HG03439 (cell line): ENCODE data around the gene NOL11.
"Not testable (repeated sequence)": the region's sequence is repeated elsewhere in the genome, so short reads cannot be mapped to it uniquely, and the experiment has no call there.

Source experiments
- ATAC-seq: cut with Tn5 transposase; IDR thresholded peaks from one replicate; pipeline ENCODE4 v1.9.1; 2021; ENCODE audit warnings: mild to moderate bottlenecking, moderate library complexity; ENCODE audit not compliant: unreplicated experiment

The NOL11 gene

DNA sequence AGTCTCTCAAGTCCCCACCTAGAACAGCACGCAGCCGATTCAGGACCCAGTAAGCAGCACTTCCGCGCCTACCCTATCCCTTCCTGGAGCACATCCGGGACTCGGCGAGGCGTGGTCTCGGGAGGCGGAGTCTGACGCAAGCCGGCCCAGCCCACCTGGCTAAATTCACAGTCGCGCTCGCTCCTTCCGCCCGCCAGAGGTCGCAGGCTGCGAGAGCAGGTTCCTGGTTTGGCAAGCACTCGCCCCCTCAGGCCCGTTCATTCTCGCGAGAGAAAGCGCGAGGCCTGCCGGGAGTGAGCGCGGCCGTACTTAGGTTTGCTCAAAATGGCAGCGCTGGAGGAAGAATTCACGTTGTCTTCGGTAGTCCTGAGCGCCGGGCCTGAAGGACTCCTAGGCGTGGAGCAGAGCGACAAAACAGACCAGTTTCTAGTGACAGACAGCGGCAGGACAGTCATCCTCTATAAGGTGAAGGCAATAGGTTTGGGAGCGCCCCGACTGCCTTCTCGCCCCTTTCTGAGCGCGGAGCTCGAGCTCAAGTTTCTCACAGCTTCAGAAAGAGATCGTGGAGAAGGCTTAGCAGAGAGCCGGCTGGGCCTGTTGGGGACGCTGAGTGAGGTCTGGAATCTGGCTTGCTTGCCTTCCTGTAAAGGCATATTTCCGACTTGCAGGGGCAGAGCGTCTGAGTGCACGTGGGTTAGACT is at the start of gene NOL11:
Gene NOL11 (plus strand): TSS at position 313 of the 701 bp plus-strand sequence. CDS start 12 bp downstream, at position 325.
- peak; percentile 96 for ATAC-seq

DNA sequence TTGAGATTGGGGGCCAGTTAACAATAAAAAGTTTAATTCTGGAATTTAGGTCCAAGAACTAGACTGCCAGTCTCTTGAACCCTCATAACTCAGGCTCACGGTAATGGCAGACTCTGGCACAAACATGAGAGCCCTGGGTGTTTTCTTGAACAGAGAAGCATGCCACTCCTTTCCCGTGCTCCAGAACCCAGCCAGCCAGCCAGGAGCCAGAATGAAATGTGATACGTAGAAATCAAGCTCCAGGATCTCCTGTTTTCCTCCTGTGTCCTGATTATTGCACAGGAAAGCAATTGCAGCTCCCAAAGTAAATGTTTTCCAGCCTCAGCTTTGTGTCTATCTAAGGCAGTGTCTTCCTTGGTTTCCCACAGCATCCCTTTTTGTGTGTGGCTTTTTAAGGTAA is 46.2 kb upstream of the NOL11 start:
- ATAC-seq, result no peak

GRCh38 chr17:67672592-67673335 is 45.0 kb upstream of the NOL11 start:
- no peak for ATAC-seq

DNA sequence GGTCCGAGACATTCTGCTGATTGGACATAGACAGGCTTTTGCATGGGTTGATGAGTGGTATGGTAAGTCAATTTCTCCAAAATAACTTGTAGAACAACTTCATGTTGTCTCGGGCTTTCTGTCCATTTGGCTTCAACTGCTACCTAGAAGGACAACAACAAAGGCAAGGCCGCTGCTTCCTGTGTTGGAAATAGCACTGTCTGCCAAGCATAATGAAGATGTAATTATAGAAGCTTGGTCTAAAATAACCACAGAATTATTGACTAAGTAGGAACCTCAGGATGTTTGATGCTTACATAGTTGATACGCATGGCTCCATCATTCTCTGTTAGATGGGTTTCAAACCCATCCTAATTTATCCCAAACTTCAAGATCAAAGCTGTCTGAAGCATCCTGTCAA is 42.3 kb upstream of the NOL11 start:
- no peak for ATAC-seq

DNA sequence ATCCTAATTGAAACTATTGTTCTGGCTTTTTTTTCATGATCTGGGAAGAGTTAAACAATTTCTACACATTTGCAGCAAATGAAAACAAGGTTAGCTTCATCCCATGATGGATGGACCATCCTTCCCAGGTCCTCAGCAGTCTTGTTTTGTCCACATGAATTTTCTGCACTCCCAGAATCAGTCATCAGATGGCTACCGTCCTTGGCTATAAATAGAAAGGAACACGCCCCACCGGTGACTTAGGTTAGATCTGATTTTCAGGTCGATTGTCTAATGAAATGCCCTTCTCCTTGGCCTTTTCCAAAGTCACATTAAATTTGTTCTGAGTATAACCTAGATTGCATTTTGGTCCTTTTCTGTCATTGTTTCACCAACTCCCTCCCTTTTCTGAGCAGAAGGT is 41.4 kb upstream of the NOL11 start:
- ATAC-seq, result no peak

DNA sequence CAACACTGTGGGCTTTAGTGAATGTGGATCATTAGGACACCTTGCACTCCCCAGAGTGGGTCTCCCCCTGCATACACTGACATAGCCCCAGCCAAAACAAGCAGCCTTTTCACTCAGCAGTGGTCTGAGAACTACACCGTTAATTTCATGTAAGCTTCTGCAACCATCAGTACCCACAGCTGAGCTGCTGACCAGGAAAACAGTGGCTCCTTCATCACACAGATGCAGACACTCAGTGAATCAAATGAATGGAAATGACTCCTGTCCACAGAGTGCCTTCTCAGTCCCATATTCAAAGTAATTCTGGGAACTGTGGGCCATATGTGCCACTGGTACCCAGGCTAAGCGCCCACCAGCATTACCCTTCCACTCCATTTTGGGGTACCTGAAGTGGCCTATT is 39.3 kb upstream of the NOL11 start:
- no peak for ATAC-seq

GRCh38 chr17:67679225-67679624 is 38.5 kb upstream of the NOL11 start:
- no peak for ATAC-seq

- no peak for ATAC-seq
Observed at GRCh38 chr17:67679721-67680120, 38.0 kb upstream of the NOL11 start.

- no peak for ATAC-seq
Observed at GRCh38 chr17:67680445-67681224, 37.1 kb upstream of the NOL11 start.

GRCh38 chr17:67682196-67682595 is 35.5 kb upstream of the NOL11 start:
- ATAC-seq, result no peak

DNA sequence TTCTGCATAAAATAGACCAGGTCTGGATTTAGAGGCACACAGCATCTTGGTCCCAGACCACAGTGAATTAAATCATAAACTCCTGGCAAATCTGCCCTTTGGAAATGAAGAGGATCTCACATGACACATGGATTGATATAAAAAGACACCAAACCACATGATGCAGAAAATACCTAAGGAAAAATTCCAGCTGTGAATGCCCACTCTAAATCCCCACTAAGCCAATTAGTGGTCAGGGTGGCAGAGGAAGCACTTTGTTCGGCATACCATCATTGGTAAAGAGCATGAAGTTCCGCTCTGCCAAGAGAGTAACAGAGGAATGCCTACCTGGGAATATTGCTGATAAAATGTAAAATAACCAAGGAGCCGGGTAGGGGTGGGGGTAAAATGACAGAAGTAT is 32.4 kb upstream of the NOL11 start:
- ATAC-seq, result no peak

GRCh38 chr17:67686241-67686640 is 31.5 kb upstream of the NOL11 start:
- ATAC-seq, result no peak

- ATAC-seq, result no peak
Observed at GRCh38 chr17:67687511-67687910, 30.2 kb upstream of the NOL11 start.

GRCh38 chr17:67689534-67690177 is 28.1 kb upstream of the NOL11 start:
- ATAC-seq, result no peak

DNA sequence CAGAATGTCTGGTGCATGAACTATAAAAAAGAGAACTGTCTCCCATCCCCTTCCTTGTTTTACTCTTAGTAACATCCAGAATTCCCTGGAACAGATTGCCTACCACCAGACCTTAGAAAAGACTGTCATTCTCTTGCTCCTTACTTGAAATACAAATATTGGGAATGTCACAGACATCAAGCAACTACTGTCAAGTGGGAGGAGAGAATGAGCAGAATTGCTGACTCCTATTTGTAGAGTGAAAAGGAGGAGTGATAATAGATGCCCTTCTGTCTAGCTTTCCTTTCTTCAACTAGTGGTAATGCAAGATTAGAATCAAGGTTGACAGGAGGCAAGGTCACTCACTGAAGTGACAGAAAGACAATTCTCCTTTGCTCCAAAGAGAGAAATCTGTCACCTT is 23.9 kb upstream of the NOL11 start:
- no peak for ATAC-seq

- no peak for ATAC-seq
Observed at GRCh38 chr17:67696347-67696746, 21.4 kb upstream of the NOL11 start.

DNA sequence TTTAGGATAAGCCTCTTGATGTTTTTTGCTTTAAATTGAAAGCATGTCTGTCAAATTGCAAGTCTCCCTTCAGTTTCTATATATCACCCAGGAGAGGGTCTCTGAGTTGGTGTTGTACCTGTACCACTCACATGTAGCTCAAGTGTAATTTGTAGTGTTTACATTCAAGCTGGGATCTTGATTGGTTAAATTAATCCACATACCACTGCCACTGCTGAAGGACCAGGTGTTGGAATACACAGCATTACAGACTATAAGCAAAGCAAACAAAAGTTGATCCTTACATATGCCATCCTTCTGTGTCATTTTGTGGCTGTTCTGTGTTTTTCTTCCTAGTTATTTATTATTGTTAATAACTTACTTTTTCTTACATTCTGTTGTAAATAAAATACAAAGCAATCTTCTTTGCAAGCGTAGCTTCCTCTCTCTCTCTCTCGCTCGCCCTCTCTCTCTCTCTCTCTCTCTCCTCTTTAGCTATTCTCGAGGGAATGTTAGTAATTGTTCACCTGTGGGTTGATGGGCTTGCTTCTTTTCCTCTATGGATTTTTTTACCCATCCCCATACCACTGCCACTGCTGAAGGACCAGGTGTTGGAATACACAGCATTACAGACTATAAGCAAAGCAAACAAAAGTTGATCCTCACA is 20.8 kb upstream of the NOL11 start:
- no peak for ATAC-seq

GRCh38 chr17:67700037-67700724 is 17.6 kb upstream of the NOL11 start:
- no peak for ATAC-seq

DNA sequence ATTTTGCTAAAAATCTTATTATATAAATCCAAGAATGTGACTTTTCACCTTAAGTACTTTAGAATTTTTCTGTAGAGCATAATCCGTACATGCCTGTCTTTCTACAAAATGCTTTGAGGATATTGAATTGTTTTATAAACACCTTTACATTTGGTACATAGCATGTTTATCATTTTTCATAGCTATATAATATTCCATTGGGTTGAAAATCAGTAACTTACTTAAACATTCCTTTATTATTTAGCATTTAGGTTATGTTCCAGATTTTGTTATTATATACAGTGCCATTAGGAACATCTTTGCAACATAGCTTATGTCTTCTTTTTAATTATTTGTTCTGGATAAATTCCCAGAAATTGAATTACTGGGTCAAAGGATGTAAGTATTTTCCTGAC is 17.0 kb upstream of the NOL11 start:
- no peak for ATAC-seq

DNA sequence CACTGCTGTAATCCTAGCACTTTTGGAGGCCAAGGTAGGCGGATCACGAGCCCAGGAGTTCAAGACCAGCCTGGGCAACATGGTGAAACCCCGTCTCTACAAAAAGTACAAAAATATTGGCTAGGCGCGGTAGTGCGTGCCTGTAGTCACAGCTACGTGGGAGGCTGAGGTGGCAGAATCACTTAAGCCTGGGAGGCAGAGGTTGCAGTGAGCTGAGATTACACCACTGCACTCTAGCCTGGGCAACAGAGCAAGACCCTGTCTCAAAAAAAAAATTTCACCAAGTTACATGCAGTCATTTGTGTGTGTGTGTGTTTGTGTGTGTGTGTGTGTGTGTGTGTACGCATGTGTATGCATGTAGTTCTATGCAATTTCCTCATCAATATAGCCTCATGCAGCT is 14.9 kb upstream of the NOL11 start:
- not testable (repeated sequence) for ATAC-seq
